Measurements from ENCODE around the gene CKAP2L. TPM values are rescaled to one million over a fixed set of nuclear protein-coding genes. Genes with fewer than 3 reads are reported as not detected.

The CKAP2L gene, protein sequence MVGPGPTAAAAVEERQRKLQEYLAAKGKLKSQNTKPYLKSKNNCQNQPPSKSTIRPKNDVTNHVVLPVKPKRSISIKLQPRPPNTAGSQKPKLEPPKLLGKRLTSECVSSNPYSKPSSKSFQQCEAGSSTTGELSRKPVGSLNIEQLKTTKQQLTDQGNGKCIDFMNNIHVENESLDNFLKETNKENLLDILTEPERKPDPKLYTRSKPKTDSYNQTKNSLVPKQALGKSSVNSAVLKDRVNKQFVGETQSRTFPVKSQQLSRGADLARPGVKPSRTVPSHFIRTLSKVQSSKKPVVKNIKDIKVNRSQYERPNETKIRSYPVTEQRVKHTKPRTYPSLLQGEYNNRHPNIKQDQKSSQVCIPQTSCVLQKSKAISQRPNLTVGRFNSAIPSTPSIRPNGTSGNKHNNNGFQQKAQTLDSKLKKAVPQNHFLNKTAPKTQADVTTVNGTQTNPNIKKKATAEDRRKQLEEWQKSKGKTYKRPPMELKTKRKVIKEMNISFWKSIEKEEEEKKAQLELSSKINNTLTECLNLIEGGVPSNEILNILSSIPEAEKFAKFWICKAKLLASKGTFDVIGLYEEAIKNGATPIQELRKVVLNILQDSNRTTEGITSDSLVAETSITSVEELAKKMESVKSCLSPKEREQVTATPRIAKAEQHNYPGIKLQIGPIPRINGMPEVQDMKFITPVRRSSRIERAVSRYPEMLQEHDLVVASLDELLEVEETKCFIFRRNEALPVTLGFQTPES
- 1 to 10 TPM in 2 of 6 experiments, under 1 TPM in 4; 0.20 to 1.4 (median 0.66) TPM for total RNA-seq
- long read RNA-seq, partial matches to known transcripts = 0 of 1 reads
- long read RNA-seq, other reads (novel, unspliced or antisense) = 1 of 1 reads

GRCh38 chr2:112764071-112765044, at the start of gene CKAP2L:
TSS of gene CKAP2L (minus strand) at chr2:112764609. CDS start at chr2:112764598, 11 bp downstream.
- H3K27ac ChIP-seq = peak within 1 kb of the TSS in 2 of 3 donors; percentile 30 to 46
- ATAC-seq = peak; percentile 97 to 100 (median 100)
- no peaks in the 10 kb centered on the region for H3K27me3 ChIP-seq
- H3K4me3 ChIP-seq = peak within 1 kb of the TSS; percentile 66 to 72 (median 68)
- intact Hi-C loops (cut with DNase I) = no loop called here
- 1% methylated on average over 34 of the region's 79 CpGs for WGBS (ENCODE audit: insufficient coverage, low coverage, low lambda C conversion rate, missing lambda C conversion rate)
- H3K9me3 ChIP-seq = no peaks in the 10 kb centered on the region
- peak; percentile 97 for DNase-seq
- peaks cover 0 to 4% (median 0%) of the 10 kb centered on the region in 4 donors for H3K4me1 ChIP-seq
- TF ChIP-seq POLR2A (IDR thresholded peaks at IDR 0.05) (peak; percentile 45), CTCF (IDR thresholded peaks at IDR 0.05) (no peak)
- H3K36me3 ChIP-seq = no peaks in the 10 kb centered on the region

DNA sequence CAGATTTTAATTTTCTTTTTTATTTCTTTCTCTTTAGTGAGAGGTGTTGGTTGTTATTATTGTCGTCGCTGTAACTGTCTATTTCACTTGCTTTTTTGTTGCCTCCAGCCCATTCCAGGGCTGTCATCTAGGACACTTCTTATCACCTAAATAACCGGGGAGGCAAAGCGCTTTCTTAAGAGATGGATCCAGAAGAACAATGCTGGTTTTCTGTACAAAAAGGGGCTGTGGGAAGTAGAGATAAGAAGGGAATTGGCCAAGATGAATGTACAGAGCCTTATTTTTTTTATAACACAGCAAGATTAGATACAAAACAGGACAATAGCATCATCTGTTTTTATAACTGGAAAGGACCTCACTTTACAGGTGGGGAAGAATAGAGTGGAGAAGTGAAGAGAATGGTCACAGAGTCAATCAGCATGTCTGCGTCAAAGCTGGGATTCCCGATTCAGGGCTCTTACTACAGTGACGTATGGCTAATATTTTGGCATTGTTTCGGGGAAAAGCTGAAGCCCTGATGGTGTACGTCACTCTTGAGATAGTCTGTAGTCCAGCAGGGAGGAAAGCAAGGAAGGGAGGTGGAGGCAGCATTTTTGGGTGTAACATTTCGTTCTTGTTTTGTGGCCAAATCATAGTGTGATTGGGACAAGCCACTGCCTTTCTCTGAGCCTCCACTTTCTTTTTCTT, 49.0 kb upstream of the CKAP2L start:
- no peak overlapping the region for H3K4me3 ChIP-seq
- no peak for ATAC-seq
- H3K9me3 ChIP-seq = no peaks in the 10 kb centered on the region
- no peaks in the 10 kb centered on the region for H3K27me3 ChIP-seq
- TF ChIP-seq CTCF (IDR thresholded peaks at IDR 0.05) (no peak), POLR2A (IDR thresholded peaks at IDR 0.05) (no peak)
- 92% methylated on average over 10 of the region's 10 CpGs for WGBS (ENCODE audit: insufficient coverage, low coverage, low lambda C conversion rate, missing lambda C conversion rate)
- H3K36me3 ChIP-seq = no peaks in the 10 kb centered on the region
- H3K4me1 ChIP-seq = peaks cover 0 to 30% (median 15%) of the 10 kb centered on the region in 4 donors
- intact Hi-C loops (cut with DNase I) = no loop called here
- H3K27ac ChIP-seq = no peak overlapping the region
- no peak for DNase-seq

DNA sequence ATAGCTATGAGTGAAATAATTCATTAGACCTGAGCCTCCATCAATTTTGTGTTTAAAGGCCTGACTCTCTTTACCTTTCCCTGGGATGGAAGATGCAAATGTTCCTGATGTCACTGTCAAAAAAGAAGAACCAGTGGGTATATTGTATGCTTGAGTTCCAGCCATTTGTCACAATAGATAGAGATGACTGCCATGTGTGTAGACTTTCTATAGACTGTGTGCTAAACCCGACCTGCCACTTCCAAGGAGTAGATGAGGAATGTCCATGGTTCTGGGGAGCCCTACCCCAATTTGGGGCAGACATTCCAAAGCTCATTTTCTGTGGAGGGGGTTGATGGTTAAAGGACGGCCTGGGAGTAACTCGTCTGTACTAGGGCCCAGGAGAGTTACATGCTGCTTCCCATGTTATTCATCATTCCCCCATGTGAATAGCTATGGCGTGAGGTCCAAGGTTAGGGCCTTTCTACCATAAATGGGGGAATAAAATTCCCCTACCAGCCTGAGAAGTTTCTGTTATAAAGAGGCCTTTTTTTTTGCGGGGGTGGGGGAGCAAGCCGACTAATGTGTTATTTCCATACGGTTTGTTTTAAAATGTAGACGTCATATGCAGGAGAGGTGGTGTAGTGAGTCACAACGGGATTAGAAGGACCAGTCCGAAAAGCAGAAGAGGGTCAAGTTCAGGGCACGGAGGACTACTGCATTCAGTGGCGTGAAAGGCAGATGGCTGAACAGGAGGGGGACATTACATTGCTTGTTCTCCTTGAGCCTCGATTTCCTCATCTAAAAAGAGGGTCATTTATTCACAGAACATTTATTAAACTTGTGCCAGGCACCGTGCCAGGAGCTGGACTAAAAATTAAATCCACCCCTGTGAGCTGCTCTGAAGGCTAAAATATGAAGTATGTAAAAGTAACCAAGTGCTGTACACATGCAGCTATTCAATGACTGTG, 48.2 kb upstream of the CKAP2L start:
- TF ChIP-seq CTCF (IDR thresholded peaks at IDR 0.05) = no peak
- no peak for TF ChIP-seq POLR2A (IDR thresholded peaks at IDR 0.05)
- WGBS (ENCODE audit: insufficient coverage, low coverage, low lambda C conversion rate, missing lambda C conversion rate) = 75% methylated on average over 13 of the region's 14 CpGs
- H3K27me3 ChIP-seq = no peaks in the 10 kb centered on the region
- H3K4me1 ChIP-seq = peaks cover 0 to 29% (median 11%) of the 10 kb centered on the region in 4 donors
- no peak for ATAC-seq
- H3K27ac ChIP-seq = no peak overlapping the region
- no peak for DNase-seq
- H3K9me3 ChIP-seq = no peaks in the 10 kb centered on the region
- intact Hi-C loops (cut with DNase I) = no loop called here
- H3K4me3 ChIP-seq = no peak overlapping the region
- H3K36me3 ChIP-seq = no peaks in the 10 kb centered on the region
